ENCODE measurements around the gene CXCL12. TPM values are rescaled to one million over a fixed set of nuclear protein-coding genes. Genes with fewer than 3 reads are reported as not detected.

CXCL12 gene
- 10 to 100 TPM in 2 of 4 donors, 1 to 10 TPM in 2; 6.7 to 65.2 (median 13.9) TPM for total RNA-seq

DNA sequence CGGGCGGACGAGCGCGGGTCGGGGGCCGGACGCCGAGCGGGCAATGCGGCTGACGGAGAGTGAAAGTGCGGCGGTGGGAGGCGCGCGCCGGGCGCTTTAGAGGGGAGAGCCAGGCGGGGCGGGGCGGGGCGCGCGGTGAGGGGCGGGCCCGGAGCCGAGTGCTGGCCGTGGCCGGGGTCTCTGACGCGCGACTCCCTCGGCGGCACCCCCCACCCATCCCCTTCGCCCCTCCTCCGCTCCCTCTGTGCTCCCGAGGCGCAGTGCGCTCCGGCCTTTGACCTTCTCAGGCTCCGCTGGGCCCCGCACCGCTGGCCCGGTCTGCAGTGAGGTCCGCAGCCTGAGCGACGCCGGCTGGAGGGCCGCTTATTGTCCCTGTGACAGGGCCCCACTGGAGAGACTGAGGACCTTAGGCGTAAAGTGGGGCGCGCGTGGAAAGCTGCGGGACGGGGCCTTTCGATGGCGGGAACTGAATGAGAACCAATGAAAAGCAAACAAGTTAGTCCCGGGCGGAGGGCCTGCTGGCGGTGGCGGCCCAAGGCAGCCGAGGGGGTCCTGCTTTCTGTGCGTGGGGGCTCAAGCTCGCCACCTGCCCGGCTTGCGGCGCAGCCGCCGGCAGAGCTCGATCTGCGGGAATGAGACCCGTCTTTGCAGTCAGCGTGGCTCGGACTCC, at the start of gene CXCL12:
Gene CXCL12, minus strand, starts transcription at position 72 of the 670 bp plus-strand sequence. CDS start 92 bp downstream, outside the sequence.
- DNase-seq, result peak in 1 of 3 donors; percentile 53
- TF ChIP-seq, protein P1, sequence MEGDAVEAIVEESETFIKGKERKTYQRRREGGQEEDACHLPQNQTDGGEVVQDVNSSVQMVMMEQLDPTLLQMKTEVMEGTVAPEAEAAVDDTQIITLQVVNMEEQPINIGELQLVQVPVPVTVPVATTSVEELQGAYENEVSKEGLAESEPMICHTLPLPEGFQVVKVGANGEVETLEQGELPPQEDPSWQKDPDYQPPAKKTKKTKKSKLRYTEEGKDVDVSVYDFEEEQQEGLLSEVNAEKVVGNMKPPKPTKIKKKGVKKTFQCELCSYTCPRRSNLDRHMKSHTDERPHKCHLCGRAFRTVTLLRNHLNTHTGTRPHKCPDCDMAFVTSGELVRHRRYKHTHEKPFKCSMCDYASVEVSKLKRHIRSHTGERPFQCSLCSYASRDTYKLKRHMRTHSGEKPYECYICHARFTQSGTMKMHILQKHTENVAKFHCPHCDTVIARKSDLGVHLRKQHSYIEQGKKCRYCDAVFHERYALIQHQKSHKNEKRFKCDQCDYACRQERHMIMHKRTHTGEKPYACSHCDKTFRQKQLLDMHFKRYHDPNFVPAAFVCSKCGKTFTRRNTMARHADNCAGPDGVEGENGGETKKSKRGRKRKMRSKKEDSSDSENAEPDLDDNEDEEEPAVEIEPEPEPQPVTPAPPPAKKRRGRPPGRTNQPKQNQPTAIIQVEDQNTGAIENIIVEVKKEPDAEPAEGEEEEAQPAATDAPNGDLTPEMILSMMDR (IDR thresholded peaks at IDR 0.05), result no peak
- no peak for TF ChIP-seq POLR2A (IDR thresholded peaks at IDR 0.05)
- Histone ChIP-seq H3K36me3 (no peaks in the 10 kb centered on the region), H3K4me3 (peak within 1 kb of the TSS; percentile 35 to 65 (median 50)), H3K9me3 (no peaks in the 10 kb centered on the region), H3K4me1 (peaks cover 0 to 16% (median 0%) of the 10 kb centered on the region in 4 donors), H3K27me3 (peaks cover 0 to 11% of the 10 kb centered on the region in 2 donors), H3K27ac (peak within 1 kb of the TSS; percentile 51 to 67 (median 65))

DNA sequence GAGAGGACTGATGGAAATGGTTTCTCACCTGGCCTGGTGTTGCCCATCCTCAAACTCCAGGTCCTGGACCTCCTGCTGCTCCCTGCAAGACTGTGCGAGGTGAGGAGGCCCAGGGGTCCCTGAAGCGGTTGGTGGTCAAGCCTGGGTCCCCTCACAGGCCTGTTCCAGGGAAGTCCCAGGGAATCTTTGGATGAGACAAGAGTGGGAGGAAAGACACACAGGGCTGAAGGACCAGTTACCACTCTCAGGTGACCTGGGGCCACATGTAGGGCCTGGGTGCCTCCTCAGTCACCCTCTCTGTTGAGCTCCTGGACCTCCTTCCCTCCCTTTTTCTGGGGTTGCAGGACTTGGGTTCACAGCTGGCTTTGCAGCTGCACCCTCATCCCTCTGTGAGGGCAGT, 42.6 kb upstream of the CXCL12 start:
- Histone ChIP-seq H3K36me3 (no peaks in the 10 kb centered on the region), H3K4me1 (no peaks in the 10 kb centered on the region), H3K4me3 (no peak overlapping the region), H3K27me3 (no peaks in the 10 kb centered on the region), H3K27ac (no peak overlapping the region), H3K9me3 (peaks cover 0 to 5% (median 0%) of the 10 kb centered on the region in 4 donors)
- DNase-seq, result no peak
- TF ChIP-seq POLR2A (IDR thresholded peaks at IDR 0.05), result no peak
- TF ChIP-seq, protein P1 (IDR thresholded peaks at IDR 0.05), result no peak

DNA sequence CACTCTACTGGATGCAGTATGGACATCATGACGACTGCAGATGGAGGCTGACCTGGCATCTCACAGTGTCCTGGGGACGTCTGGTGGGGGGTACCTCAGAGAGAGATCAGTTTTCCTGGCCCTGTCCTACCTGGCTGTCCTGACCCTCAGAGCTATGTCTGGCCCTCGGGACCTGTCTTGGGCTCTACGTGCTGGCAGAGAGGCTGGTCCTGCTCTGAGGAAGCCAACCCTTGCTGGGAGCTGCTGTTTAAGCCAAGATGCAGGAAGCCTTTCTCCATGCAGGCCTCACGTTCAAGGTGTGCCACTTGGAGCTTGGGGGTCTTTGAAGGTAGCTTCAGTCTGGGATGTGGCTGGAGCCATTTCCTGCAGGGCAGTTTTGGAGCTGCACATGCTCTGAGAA, 42.1 kb upstream of the CXCL12 start:
- no peak overlapping the region for H3K4me3 ChIP-seq
- H3K9me3 ChIP-seq, result peaks cover 0 to 5% (median 0%) of the 10 kb centered on the region in 4 donors
- DNase-seq, result no peak
- H3K36me3 ChIP-seq, result no peaks in the 10 kb centered on the region
- no peak for TF ChIP-seq POLR2A (IDR thresholded peaks at IDR 0.05)
- TF ChIP-seq, protein P1 (IDR thresholded peaks at IDR 0.05), result no peak
- no peaks in the 10 kb centered on the region for H3K4me1 ChIP-seq
- H3K27ac ChIP-seq, result no peak overlapping the region
- no peaks in the 10 kb centered on the region for H3K27me3 ChIP-seq

DNA sequence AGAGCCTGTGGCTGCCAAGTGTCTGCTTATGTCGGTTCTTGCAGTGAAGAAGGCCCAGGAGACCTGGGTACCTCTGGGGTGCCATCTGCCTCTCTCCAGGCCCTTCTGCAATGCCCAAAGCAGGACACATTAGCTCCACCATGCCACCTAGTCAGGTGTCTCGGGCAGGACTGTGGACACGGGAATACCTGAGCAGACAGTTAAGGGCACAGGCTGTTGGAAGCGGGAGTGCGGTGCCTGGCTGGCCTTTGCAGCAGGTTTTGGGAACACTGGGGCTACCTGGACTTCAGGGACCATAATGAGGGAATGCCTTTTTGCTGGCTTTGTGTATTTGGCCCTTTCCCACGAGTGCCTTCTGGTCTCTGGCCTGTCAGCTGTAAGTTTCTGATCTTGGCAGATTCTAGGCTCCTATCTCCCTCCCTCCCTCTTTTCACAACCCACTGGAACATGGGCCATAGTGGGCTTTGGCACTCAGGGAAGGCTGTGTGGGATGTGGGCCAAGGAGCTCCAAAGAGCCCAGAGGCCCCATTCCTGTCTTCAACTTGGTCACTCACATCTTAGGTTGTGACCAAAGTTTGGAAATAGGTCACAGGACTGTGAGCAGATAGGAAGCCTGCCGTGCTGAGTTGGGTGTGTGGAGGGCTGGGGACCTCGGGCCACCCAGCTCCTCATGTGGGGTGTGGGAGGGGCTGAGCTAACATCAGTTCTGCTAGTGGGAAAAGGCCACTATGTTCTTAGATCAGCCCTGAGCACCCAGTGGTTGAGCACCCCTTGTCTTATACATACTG, 41.5 kb upstream of the CXCL12 start:
- Histone ChIP-seq H3K9me3 (peaks cover 0 to 5% (median 0%) of the 10 kb centered on the region in 4 donors), H3K4me3 (no peak overlapping the region), H3K36me3 (no peaks in the 10 kb centered on the region), H3K27me3 (no peaks in the 10 kb centered on the region), H3K27ac (no peak overlapping the region), H3K4me1 (no peaks in the 10 kb centered on the region)
- TF ChIP-seq, protein P1 (IDR thresholded peaks at IDR 0.05), result no peak
- TF ChIP-seq POLR2A (IDR thresholded peaks at IDR 0.05), result no peak
- DNase-seq, result no peak

DNA sequence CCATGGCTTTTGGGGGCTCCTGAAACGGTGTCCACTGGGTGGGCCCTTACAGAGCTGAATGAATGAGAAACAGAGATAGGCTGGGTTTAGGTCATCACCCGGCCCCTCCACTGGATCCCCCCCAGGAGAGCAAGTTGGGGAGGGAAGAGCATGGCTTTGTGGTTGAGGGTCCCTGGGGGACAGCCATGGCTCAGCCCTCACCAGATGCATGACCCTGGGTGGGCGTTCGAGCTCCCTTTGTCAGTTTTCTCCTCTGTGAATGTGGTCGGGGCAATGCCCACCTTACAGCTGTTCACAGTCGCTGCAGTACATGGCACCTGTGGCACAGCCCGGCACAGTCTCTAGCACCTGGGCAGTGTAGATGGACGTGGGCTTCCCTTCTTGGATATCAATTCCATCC, 40.6 kb upstream of the CXCL12 start:
- TF ChIP-seq POLR2A (IDR thresholded peaks at IDR 0.05), result no peak
- TF ChIP-seq, protein P1 (IDR thresholded peaks at IDR 0.05), result no peak
- Histone ChIP-seq H3K4me3 (no peak overlapping the region), H3K4me1 (no peaks in the 10 kb centered on the region), H3K27ac (no peak overlapping the region), H3K27me3 (no peaks in the 10 kb centered on the region), H3K36me3 (no peaks in the 10 kb centered on the region), H3K9me3 (peaks cover 0 to 5% (median 0%) of the 10 kb centered on the region in 4 donors)
- DNase-seq, result no peak
